Measurements from ENCODE around the gene C22orf23.
"Not testable (repeated sequence)": the region's sequence is repeated elsewhere in the genome, so short reads cannot be mapped to it uniquely, and the experiment has no call there.

Gene C22orf23

DNA sequence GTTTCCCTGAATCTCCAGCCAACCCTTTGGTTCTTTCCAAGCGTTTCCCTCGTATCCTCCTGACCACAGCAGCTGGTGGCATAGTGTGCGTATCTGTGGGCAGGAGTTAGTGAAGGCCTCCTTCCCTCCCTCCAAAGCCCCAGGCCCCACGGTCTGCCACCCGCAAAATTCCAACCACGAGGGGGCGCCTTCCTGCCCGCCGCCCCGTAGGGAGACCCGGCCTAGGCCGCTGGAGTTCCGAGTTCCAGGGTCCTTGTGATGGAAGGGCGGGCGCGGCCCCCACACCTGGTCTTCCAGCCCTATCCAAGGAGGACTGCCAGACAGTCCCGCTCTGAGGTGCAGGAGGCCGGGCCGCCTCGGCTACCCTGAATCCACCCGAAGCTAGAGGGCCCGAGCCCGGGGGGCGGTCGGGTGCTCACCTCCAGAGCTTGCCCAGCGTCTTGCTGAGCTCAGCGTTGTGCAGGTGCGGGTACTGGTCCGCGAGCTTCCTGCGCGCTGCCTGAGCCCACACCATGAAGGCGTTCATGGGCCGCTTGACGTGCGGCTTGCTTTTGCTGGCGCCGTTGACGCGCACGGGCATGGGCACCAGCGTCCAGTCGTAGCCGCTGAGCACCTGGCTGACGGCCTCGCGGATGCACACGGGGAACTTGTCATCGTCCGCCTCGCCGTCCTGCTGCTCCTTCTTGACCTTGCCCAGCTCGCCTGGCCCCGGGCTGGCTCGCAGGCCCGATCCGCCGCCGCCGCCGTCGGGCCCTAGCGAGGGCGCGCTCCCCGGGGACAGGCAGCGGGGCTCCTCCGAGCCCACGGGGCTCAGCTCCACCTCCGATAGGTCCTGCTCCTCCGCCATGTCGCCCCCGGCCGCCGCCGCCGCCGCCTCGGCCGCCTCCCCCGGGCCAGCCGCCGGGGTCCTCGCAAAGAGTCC lies 29.8 kb upstream of the C22orf23 start:
- DNase-seq (ENCODE audit: low read depth in 3 of 3, low spot score in 1 of 3): no peak

DNA sequence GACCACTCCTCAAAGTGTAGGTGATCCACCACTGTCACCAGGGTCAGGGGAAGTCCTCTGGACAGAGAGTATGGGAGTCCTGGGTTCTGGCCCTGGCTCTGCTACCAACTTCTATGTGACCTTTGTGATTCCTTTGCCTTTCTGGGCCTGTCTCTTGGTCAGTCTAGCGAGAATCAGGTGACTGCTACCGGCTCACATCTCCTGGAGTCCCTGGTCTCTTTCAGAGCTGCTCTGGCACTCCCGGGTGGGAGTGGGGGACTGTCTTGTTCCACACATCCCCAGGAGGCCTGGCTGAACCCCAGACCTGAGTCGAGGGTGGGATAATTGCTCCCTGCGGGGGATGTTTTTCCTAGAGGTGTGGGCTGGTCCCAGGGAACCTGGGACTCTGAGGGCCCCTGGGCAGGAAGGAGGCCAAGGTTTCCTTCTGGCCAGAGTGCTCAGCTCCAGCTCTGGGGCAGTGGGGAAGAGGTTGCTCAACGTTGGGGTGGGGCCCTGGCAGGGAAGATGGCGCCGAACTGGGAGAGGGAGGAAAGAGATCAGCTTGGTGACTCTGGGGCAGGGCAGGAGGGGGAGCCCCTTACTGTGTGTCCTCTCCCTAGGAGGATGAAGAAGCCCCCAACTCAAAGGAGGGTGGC lies 28.9 kb upstream of the C22orf23 start:
- no peak for DNase-seq (ENCODE audit: low read depth in 3 of 3, low spot score in 1 of 3)

DNA sequence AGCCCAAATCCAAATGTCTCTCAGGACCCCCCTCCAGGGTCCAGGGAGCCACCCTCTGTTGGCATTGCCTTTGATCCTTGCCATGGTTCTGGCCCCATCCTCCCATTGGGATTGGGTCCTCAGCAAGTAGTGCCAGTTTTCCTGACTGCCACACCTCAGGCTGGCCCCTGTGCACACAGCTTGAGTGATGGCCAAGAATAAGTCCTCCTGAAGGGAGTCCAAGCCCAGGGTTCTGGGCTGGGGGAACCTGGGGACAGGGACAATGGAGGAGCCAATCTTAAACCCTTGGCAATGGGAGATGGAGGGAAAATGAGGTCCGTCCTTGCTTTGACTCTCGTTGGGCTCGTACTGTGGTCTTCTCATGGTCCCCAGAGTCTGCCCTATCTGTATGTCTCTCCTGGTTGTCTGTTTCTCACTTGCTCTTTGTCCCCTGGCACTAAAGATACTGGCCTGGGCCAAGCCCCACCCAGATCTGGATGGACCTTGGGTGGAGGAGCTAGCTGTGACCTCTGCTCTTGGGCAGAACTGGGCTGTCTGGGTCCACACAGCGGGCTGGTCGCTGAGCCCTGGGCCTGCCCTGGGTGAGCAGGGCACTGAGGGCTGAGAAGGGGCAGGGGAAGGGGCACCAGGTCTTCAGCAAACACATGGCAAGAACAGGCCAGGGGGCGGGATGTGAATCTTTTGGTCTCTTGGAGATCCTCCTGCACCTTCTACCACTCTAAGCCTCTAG lies 28.0 kb upstream of the C22orf23 start:
- DNase-seq (ENCODE audit: low read depth in 3 of 3, low spot score in 1 of 3): no peak

DNA sequence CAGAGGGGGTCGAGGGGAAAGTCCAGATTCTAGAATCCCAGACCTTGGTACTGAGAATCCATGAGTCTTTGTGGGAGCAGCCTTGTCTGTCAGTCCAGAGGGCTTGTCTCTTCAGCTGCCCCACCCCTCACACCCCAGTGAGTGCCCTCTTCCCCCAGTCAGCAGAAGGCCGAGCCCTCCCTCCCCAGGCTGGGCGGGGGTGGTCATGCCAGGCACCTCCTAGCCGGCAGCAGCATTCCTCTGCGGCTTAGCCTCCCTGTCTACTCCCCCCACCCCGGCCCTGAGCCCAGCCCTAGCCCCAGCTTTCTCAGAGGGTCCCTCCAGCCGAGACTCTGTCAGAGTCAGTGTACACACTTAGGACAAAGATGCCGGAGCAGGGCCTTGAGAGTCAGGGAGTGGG lies 26.4 kb upstream of the C22orf23 start:
- no peak for DNase-seq (ENCODE audit: low read depth in 3 of 3, low spot score in 1 of 3)

DNA sequence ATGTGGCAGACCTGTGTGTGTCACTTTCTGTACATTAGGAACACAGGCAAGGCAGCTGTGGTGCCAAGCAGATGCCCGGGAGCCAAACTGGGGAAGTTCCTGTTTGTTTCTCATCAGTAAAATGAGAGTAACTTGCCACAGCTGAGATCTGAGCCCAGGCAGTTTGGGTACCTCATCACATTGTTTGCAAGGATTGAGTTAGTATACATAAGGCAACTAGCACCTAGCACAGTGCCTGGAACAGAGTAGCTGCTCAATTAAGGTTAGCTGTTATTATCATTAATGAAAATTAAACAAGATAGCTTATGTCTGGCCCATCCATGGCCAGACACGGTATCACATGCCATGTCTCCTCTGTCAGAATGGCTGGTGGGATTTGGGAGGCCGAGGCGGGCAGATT lies 23.1 kb upstream of the C22orf23 start:
- no peak for DNase-seq (ENCODE audit: low read depth in 3 of 3, low spot score in 1 of 3)

DNA sequence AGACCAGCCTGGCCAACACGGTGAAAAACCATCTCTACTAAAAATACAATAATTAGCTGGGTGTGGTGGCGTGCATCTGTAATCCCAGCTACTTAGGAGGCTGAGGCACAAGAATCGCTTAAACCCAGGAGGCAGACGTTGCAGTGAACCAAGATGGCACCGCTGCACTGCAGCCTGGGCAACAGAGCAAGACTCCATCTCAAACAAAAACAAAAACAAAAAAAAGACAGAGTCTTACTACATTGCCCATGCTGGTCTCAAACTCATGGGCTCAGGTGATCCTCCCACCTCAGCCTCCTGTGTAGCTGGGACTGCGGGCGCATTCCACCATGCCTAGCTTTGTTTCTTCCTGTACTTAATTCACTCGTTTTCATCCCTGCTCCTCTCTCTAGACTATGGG lies 22.6 kb upstream of the C22orf23 start:
- DNase-seq (ENCODE audit: low read depth in 3 of 3, low spot score in 1 of 3): not testable (repeated sequence)

DNA sequence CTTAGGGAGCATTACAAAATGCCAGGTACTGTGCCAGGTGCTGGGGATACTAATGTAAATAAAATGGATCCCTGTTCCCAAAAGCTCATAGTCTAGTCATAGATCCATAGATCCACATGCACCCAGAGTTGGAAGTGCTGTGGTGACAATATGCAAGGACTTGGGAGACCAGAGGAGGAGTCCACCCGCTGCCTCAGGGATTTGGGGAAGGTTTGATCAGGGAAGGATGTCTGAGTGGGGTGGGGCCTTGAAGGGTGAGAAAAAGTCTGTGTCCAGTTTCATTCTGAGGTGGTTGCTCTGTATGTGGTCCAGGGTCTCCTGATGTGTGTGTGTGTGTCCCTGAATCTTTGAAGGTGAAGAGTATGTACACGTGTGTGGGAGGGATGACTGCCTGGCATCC lies 21.8 kb upstream of the C22orf23 start:
- no peak for DNase-seq (ENCODE audit: low read depth in 3 of 3, low spot score in 1 of 3)

DNA sequence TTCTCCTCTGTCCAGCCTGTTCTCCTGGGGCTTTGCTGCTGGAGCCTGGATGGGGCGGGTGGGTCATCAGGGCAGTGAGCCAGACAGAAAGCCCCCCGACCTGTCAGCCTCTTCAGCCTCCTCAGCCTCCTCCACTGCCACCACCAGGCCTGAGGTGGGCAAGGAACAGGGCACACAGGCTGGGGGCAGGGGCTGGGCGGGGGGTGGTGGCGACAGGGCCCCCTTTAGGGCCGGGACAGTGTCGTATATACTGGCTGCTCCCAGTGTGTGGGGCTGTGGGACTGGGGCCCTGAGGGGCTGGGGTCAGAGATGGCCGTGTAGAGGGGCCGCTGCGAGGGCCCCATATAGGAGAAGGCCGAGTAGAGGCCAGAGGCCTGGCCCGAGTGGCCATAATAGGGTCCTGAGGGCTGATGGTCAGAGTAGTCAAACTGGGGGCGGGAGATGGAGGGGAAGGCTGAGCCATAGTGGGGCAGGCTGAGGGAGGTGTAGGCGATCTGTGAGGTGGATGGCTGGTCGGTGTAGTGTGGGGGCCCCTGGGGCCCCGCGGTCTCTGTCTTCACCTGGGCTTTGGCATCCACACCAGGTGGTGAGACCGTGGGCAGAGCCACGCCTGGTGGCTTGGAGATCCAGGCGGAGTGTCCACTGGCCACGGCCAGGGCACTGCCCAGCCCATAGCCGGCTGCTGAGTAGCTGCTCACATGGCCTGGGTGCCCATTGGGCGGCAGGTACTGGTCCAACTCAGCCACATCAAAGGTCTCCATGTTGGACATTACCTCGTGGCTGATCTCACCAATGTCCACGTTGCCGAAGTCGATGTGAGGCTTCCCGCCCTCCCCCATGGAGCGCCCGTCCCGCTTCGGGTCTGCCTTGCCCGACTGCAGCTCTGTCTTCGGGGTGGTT lies 20.1 kb upstream of the C22orf23 start:
- no peak for DNase-seq (ENCODE audit: low read depth in 3 of 3, low spot score in 1 of 3)

DNA sequence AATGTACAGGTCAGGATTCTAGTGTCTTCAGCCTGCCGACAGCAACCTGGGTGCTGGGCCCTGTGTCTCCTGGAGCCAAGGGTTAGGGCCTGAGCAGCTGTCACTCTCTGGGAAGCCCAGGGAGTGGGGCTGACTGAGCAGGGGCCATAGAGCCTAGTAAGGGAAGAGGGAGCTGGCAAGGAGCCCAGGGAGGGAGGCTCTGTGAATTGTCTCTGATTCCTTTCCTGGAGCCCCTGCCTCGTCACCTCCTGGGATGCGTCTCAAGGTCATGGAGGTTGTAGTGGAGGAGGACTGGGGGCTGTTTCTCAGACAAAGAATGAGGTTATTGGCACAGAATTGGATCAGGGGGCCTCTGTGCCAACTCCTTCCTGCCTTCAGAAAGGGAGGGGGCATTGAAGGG lies 19.1 kb upstream of the C22orf23 start:
- no peak for DNase-seq (ENCODE audit: low read depth in 3 of 3, low spot score in 1 of 3)

DNA sequence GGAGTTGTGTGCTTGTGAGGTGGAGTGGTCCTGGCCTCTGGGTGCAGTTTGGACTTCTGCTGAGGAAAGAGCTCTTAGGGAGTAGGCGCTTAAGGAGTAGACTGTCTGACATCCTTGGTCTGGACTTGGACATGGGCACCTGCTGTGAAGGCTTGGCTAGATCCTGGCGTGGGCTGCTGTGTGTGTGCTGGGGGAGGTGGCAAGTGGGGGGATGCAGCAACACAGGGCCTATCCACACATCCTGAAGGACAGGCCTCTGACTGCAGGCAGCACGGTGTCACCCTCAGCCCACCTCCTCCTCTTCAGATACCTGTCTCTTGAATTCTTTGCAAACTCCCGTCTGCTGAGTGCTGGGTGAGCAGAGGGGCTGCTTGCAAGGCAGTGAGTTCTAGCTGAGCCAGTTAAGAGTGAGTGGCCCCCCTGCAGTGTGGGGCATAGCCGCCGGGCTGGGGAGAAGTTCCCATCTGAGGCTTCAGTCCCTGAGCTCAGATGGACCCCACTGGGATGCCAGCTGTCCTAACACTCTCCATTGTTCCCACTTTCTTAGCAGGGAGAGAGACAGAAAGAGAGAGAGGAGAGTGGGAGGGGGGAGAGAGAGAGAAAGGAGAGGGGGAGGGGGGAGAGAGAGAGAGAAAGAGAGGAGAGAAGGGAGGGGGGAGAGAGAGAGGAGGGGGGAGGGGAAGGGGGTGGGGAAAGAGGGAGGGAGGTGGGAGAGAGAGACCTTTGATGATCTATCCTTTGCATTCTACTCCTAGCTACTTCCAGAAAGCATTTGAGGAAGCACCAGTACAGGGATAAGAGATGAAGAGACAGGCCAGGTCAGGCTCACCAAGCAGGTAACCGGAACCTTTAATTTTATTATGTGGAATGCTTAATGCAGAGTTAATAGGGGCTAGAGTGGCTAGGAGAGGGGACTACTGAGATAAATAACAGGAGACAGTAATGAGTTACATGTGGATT lies 18.4 kb upstream of the C22orf23 start:
- DNase-seq (ENCODE audit: low read depth in 3 of 3, low spot score in 1 of 3): no peak

DNA sequence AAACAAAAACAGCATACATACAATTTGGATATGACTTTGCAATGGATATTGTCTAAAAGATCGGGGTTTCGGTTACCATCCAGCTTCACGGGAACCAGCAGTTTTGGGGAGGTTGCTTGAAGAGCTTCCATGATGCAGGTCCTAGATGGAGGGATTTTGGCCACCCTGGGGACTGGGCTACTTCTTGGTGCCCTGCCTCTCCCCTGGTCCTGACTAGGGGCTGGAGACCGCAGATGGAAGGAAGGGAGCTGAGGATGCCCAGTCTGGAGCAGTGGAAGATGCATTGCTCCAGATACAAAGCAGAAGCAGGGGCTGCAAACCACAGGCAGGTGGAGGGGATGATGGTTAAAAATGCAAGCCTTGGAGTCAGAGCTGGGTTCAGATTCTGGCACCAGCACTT lies 17.5 kb upstream of the C22orf23 start:
- no peak for DNase-seq (ENCODE audit: low read depth in 3 of 3, low spot score in 1 of 3)

DNA sequence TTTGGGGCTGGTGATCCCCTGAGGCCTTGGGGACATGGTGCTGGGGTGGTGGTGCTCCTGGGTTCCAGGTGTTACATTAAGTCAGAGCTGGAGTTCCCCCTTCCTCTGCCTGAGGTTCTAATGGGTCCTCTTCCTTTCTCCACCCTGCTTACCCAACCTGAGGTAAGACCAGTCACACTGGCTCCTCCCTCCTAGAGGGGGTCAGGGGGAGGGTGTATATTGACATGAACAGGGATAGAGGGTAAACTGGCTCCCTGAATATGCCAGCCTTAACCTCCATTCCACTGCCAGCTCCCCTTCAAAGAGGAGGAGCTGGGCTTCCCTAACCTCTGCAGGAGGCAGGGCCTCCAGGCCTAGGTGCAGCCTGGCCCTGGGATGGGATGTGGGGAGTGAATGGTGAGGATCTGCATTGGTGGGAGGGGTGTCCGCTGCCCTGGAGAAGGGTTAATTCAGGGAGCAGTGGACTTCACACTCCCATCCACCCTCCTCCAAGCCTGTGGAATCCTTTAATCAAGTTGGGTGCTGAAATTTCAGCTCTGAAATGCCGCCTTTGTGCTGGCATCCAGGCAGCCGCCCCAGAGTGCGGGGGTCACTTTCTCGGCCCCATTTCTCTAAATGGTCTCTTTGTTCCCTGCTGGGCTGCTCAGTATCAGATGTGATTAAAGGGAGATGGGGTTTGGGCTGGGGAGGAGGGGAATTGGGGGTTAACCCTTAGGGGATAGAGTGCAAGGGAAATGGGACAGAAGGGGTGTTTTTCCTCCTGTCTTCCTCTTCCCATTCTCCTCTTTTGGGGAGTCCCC lies 15.3 kb upstream of the C22orf23 start:
- DNase-seq (ENCODE audit: low read depth in 3 of 3, low spot score in 1 of 3): no peak

DNA sequence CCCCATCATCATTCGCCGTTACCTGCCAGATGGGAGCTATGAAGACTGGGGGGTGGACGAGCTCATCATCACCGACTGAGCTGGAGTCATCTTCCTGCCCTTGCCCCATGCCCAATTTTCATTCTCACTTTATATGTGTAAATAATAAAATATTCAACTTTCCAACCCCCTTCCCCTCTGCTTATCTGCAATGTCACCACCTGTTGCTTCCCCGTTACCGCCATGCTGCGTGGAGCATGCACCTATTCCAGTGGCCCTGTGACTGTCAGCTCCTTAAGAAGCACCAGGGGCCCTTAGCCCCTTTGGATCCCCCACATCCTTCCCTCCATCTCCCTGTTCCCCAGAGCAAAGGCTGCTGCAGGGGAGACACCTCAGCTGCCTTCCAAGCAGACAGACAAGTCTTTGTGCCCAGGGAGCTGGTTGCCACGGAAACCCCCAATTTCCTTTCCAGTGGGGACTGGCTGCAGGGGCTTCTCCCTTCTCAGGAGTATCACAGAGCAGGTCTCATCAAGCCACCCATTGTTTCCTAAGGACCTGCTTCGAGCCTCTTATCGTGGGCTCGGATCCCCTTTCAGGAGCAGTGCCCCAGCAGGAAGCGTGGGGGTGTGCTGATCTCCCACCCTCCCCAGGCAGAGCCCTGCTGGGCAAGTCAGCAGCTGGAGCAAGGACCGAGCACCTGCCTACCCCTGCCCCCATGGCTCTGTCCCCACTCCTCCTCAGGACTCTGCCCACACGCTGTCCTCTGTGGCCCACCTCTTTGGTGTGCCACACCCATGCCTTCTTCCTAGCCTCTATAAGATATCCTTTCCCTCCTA lies 14.4 kb upstream of the C22orf23 start:
- DNase-seq (ENCODE audit: low read depth in 3 of 3, low spot score in 1 of 3): no peak

DNA sequence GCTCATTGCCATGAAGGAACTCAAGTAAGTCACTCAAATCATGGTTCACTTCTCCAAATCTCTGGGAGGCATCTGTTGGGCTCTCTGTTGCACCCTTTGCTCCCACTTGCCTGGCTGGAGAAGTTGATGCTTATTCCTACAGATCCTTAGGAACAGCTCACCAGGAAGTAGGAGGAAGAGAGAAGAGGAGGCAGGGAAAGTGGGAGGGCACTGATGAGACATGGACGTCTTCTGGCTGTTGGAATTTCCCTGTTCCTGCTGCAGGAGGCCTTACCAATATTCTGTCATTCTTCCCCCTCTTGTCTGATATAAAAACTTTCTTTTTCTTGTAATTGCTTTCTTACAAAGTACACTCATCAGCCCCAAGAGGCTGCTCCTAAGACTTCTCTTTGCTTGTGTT lies 13.7 kb upstream of the C22orf23 start:
- no peak for DNase-seq (ENCODE audit: low read depth in 3 of 3, low spot score in 1 of 3)

DNA sequence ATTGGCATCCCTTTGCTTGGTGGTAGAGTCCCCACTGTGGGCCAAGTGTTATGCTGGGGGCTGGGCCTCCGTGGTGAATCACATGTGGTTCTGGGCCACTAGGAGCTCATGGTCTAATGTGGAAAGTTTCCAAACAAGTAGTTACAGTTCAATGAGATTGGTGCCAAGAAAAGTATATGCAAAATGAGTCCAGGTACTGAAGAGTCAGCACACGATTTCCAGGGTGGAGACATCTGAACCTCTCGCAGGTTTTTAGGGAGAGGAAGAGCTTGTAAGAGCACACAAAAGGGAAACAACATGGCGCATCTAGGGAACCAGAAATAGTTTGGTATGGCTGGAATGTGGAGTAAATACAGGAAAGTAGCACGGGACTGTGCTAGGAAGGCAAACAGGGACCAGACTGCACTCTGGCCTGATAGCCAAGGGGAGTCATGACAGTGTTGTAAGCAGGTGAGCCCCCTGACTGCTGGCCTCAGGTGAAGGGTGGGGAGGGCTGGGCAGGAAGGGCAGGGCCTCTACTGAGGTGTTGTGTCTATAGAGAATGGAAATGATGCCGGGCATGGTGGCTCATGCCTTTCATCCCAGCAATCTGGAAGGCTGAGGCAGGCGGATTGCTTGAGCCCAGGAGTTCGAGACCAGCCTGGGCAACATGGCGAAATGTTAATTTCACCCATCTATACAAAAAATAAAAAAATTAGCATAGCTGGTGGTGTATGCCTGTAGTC lies 12.7 kb upstream of the C22orf23 start:
- DNase-seq (ENCODE audit: low read depth in 3 of 3, low spot score in 1 of 3): no peak

DNA sequence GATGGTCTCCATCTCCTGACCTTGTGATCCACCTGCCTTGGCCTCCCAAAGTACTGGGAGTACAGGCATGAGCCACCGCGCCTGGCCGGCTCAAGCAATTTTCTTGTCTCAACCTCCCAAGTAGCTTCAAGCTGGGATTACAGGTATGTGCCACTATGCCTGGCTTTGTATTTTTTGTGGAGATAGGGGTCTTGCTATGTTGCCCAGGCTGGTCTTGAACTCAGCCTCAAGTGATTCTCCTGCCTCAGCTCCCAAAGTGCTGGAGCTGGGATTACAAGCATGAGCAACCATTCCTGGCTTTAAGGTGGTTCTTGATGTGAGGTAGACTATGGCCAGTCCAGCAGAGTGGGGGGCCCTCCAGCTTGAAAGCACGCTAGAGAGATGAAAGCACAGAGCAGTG lies 7.7 kb upstream of the C22orf23 start:
- no peak for DNase-seq (ENCODE audit: low read depth in 3 of 3, low spot score in 1 of 3)

DNA sequence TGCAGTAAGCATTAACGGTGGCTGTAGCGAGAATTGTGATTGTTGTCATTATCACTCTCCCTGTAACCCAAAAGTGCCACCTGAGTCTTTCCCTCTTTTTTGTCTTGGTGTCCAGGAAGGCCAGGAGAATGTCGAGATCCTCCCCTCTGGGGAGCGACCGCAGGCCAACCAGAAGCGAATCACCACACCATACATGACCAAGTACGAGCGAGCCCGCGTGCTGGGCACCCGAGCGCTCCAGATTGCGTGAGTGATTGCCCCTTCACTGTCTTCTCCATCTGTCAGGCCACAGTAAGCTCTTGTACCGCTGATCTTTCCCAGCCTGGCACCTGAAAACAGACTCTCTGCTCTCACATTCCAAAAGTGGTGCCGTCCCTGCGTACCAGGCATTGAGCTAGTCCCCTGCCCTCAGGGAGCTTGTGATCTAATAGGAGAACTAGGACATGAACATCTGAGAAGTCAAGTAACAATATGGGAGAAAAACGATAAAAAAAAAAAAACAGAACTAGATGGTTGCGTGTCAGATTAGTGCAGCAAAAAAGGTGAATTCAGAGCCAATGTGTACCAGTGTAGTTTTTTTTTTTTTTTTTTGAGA lies 5.9 kb upstream of the C22orf23 start:
- no peak for DNase-seq (ENCODE audit: low read depth in 3 of 3, low spot score in 1 of 3)

All from stimulated activated CD4-positive, alpha-beta T cell treated with anti-CD3 and anti-CD28 coated beads, TNF-alpha, amount 100 ng/mL, for 1 hour (primary cell).